ENCODE data around the gene MUSTN1.
A peak's percentile ranks its signal among the peaks of the same experiment; 100 is the strongest.

The MUSTN1 gene

GRCh38 chr3:52847726-52848125 lies 12.9 kb upstream of the MUSTN1 start:
- DNase-seq (ENCODE audit: low read depth), result no peak
- no peak overlapping the region for H3K4me3 ChIP-seq (ENCODE audit: control insufficient read depth, low read depth, low read length)
- TF ChIP-seq, protein P1, sequence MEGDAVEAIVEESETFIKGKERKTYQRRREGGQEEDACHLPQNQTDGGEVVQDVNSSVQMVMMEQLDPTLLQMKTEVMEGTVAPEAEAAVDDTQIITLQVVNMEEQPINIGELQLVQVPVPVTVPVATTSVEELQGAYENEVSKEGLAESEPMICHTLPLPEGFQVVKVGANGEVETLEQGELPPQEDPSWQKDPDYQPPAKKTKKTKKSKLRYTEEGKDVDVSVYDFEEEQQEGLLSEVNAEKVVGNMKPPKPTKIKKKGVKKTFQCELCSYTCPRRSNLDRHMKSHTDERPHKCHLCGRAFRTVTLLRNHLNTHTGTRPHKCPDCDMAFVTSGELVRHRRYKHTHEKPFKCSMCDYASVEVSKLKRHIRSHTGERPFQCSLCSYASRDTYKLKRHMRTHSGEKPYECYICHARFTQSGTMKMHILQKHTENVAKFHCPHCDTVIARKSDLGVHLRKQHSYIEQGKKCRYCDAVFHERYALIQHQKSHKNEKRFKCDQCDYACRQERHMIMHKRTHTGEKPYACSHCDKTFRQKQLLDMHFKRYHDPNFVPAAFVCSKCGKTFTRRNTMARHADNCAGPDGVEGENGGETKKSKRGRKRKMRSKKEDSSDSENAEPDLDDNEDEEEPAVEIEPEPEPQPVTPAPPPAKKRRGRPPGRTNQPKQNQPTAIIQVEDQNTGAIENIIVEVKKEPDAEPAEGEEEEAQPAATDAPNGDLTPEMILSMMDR (conservative IDR thresholded peaks at IDR 0.05; ENCODE audit: control insufficient read depth, insufficient read depth, low read depth, low read length), result no peak

- no peak overlapping the region for H3K4me3 ChIP-seq (ENCODE audit: control insufficient read depth, low read depth, low read length)
- TF ChIP-seq, protein P1 (conservative IDR thresholded peaks at IDR 0.05; ENCODE audit: control insufficient read depth, insufficient read depth, low read depth, low read length), result no peak
- DNase-seq (ENCODE audit: low read depth), result no peak
Observed at GRCh38 chr3:52847241-52847640, 12.4 kb upstream of the MUSTN1 start.

- no peak for DNase-seq (ENCODE audit: low read depth)
- TF ChIP-seq, protein P1 (conservative IDR thresholded peaks at IDR 0.05; ENCODE audit: control insufficient read depth, insufficient read depth, low read depth, low read length), result no peak
Observed at GRCh38 chr3:52846432-52846965, 11.7 kb upstream of the MUSTN1 start.

GRCh38 chr3:52845691-52846431 lies 11.0 kb upstream of the MUSTN1 start:
- TF ChIP-seq, protein P1 (conservative IDR thresholded peaks at IDR 0.05; ENCODE audit: control insufficient read depth, insufficient read depth, low read depth, low read length), result peak; percentile 32
- no peak for DNase-seq (ENCODE audit: low read depth)
- H3K4me3 ChIP-seq (ENCODE audit: control insufficient read depth, low read depth, low read length), result no peak overlapping the region

More at GRCh38 chr3:52846432-52846965, 11.7 kb upstream of the MUSTN1 start:
- H3K4me3 ChIP-seq (ENCODE audit: control insufficient read depth, low read depth, low read length), result no peak overlapping the region

GRCh38 chr3:52845157-52845556 lies 10.3 kb upstream of the MUSTN1 start:
- TF ChIP-seq, protein P1 (conservative IDR thresholded peaks at IDR 0.05; ENCODE audit: control insufficient read depth, insufficient read depth, low read depth, low read length), result no peak
- peak; percentile 11 for DNase-seq (ENCODE audit: low read depth)
- no peak overlapping the region for H3K4me3 ChIP-seq (ENCODE audit: control insufficient read depth, low read depth, low read length)

DNA sequence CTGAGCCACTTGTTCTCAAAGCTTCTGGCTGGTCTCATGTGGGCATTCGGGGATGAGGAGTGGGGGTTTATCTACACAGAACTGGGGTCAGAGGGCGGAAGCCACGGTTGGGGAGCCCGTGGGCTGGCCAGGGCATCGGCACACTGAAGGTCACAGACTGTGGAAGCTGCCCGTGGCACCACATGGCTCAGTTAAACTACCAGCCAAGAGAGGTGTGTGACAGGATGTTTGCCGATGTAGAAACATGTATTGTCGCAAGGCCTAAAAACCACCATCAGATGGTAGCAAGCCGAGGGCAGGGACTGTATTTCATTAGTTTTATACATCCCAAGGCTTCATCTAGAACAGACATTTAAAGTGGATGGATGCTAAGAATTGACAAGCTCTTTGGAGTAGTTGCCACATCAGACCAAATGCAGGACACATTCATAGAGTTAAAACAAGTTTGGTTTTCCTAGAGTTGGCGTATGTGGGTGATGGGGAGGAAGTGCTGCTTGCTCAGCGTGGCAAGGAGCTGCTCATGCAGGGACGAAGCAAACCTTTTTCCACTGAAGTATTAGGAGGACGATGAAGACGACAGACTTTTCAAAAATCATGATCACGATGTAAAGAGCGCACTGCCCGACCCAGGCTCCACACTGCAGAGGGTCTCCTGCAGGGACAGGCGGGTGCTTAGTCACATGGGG lies 9.6 kb upstream of the MUSTN1 start:
- DNase-seq (ENCODE audit: low read depth), result no peak
- TF ChIP-seq, protein P1 (conservative IDR thresholded peaks at IDR 0.05; ENCODE audit: control insufficient read depth, insufficient read depth, low read depth, low read length), result no peak
- H3K4me3 ChIP-seq (ENCODE audit: control insufficient read depth, low read depth, low read length), result no peak overlapping the region

Data from fibroblast of mammary gland (primary cell).